ENCODE data around the gene ACER3. TPM values are rescaled to one million over a fixed set of nuclear protein-coding genes. Genes with fewer than 3 reads are reported as not detected.
"Not testable (repeated sequence)": the region's sequence is repeated elsewhere in the genome, so short reads cannot be mapped to it uniquely, and the experiment has no call there.

ACER3 gene
- total RNA-seq, 1 donor from 2014 or later: 56.7 TPM

DNA sequence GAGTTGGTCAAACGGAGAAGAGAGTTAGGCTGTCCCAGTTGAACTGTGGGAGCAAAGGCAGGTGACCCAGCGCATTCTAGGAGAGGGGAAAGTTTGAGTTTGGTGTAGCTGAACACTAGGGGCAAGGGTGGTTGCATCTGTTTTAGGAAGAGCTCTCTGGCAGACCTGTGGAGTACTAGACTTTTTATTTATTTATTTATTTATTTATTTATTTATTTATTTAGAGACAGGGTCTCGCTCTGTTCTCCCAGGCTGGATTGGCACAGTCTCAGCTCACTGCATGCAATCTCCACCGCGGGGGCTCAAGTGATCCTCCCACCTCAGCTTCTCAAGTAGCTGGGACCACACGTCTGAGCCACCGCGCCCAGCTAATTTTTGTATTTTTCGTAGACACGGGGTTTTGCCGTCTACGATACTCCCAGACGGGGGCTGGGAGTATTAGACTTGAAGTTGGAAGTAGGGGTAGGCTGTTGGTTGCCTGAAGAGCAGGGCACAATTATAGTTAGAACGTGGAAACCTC lies 950 bp upstream of the ACER3 start:
- no peak for ATAC-seq
- no peak for DNase-seq (ENCODE audit: low spot score)
- intact Hi-C loops (cut with DNase I): no loop called here

- no peak for DNase-seq (ENCODE audit: low spot score)
- ATAC-seq: peak; percentile 5
- intact Hi-C loops (cut with DNase I): no loop called here
These were observed 804 bp downstream of the ACER3 start for GRCh38 chr11:76861490-76861953.

DNA sequence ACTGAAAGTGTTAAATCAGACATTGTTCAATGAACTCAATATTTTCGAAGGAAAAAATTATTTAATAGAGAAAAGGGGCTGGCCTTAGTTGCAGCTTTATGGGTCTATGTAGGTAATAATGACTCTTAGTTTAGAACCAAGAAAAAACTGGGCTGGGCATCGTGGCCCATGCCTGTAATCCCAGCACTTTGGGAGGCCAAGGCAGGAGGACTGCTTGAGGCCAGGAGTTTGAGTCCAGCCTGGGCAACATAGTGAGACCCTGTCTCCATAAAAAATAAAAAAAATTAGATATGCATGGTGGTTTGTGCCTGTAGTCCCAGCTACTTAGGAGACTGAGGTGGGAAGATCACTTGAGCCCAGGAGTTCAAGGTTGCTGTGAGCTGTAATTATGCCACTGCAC lies 2.1 kb downstream of the ACER3 start:
- intact Hi-C loops (cut with DNase I); ATAC-seq; DNase-seq (ENCODE audit: low spot score): not testable (repeated sequence)

- intact Hi-C loops (cut with DNase I): no loop called here
- ATAC-seq: no peak
- no peak for DNase-seq (ENCODE audit: low spot score)
These were observed 2.6 kb downstream of the ACER3 start for GRCh38 chr11:76863196-76863777.

- DNase-seq (ENCODE audit: low spot score): no peak
- intact Hi-C loops (cut with DNase I): no loop called here
- no peak for ATAC-seq
These were observed 12.5 kb downstream of the ACER3 start for GRCh38 chr11:76872959-76873827.

GRCh38 chr11:76878014-76878413 lies 17.3 kb downstream of the ACER3 start:
- intact Hi-C loops (cut with DNase I): no loop called here
- no peak for ATAC-seq

DNA sequence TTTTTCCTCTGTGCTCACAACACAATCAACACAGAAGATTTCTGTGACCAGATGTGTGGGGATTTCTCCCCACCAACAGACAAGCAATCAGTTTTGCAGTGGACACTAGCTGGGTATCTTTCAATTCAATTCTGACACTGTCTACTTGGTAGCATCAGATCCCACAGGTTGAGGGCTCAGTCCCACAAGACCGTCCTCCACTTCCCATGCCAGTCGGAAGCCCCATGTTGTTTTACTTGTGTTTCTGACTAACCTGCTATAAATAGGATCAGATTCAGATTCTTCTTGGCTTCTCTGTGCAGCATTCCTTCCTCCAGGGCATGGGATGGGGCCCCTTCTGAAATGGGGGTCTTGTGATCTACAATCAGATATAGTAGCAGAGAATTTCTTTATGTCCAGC lies 19.6 kb downstream of the ACER3 start:
- intact Hi-C loops (cut with DNase I): no loop called here
- DNase-seq (ENCODE audit: low spot score): no peak
- ATAC-seq: no peak

More at GRCh38 chr11:76878014-76878413, 17.3 kb downstream of the ACER3 start:
- no peak for DNase-seq (ENCODE audit: low spot score)

DNA sequence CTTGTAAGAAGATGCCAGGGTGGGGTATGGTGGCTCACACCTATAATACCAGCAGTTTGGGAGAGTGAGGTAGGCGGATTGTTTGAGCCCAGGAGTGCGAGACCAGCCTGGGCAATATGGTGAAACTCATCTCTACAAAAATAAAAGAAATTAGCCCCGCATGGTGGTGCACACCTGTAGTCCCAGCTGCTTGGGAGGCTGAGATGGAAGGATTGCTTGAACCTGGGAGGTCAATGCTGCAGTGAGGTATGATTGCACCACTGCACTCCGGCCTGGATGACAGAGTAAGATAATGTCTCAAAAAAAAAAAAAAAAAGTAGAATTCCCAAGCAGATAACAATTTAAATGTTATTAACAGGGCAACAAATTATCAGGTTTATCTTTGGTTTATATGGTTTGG lies 20.2 kb downstream of the ACER3 start:
- no peak for DNase-seq (ENCODE audit: low spot score)
- no peak for ATAC-seq
- intact Hi-C loops (cut with DNase I): no loop called here

DNA sequence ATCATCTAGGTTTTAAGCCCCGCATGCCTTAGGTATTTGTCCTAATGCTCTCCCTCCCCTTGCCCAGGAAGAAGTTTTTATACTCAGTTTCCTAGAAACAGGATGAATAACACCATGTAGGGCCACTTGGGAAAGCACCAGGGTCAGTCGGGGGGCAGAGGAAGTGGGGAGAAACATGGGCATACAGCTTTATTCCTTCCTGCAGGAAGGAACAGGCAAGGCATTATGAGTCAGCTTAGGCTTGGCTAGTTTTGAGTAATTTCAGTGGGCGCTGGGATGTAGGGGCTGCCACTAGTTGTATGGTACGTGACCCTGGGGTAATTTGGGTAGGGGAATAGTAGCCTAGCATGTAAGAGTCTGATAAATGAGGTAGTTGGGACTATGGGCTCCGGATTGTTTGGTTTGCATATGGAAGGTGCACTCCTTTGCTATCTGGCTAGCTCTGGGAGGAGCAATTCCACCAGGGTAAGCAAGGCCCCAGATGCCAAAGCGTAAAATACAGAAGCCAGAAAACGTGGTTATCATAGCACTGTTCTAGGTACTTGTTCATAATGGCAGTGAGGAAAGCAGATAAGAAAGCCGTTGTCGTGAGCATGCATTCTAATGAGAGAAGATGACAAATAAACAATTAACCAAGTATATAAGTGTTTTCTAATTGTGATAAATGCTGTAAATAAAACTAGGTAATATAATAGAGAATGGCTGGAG lies 24.8 kb downstream of the ACER3 start:
- no peak for ATAC-seq
- intact Hi-C loops (cut with DNase I): no loop called here
- DNase-seq (ENCODE audit: low spot score): no peak

- DNase-seq (ENCODE audit: low spot score): no peak
- ATAC-seq: no peak
- intact Hi-C loops (cut with DNase I): no loop called here
These were observed 28.3 kb downstream of the ACER3 start for GRCh38 chr11:76888989-76889388.

GRCh38 chr11:76889411-76889975 lies 28.8 kb downstream of the ACER3 start:
- intact Hi-C loops (cut with DNase I): no loop called here
- ATAC-seq (no peak), DNase-seq (ENCODE audit: low spot score) (no peak)

GRCh38 chr11:76890329-76890728 lies 29.6 kb downstream of the ACER3 start:
- no peak for ATAC-seq
- intact Hi-C loops (cut with DNase I): no loop called here
- DNase-seq (ENCODE audit: low spot score): no peak

GRCh38 chr11:76891285-76891684 lies 30.6 kb downstream of the ACER3 start:
- no peak for ATAC-seq
- intact Hi-C loops (cut with DNase I): no loop called here
- no peak for DNase-seq (ENCODE audit: low spot score)

DNA sequence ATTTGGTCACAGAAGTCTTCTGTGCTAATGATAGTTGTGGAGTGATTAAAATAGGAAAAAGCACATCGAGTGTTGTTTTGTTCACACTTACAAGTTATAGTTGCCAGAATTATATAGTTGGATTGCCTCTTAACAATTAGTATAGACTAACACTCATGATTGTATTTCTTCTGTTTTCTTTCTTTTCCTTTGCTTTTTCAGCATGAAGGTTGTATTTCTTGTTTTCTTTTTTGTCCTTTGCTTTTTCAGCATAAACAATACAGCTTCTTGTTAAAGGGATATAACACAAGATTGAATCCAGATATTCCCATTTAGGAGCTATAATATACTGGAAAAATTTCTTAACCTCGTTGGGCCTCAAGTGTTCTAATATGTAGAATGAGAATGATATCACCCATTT lies 31.1 kb downstream of the ACER3 start:
- no peak for DNase-seq (ENCODE audit: low spot score)
- no peak for ATAC-seq
- intact Hi-C loops (cut with DNase I): no loop called here

GRCh38 chr11:76892306-76892705 lies 31.6 kb downstream of the ACER3 start:
- peak; percentile 46 for ATAC-seq
- DNase-seq (ENCODE audit: low spot score): no peak
- intact Hi-C loops (cut with DNase I): no loop called here

GRCh38 chr11:76897233-76897632 lies 36.5 kb downstream of the ACER3 start:
- no peak for ATAC-seq
- DNase-seq (ENCODE audit: low spot score): no peak
- intact Hi-C loops (cut with DNase I): no loop called here

GRCh38 chr11:76901144-76901543 lies 40.4 kb downstream of the ACER3 start:
- no peak for DNase-seq (ENCODE audit: low spot score)
- no peak for ATAC-seq
- intact Hi-C loops (cut with DNase I): no loop called here

DNA sequence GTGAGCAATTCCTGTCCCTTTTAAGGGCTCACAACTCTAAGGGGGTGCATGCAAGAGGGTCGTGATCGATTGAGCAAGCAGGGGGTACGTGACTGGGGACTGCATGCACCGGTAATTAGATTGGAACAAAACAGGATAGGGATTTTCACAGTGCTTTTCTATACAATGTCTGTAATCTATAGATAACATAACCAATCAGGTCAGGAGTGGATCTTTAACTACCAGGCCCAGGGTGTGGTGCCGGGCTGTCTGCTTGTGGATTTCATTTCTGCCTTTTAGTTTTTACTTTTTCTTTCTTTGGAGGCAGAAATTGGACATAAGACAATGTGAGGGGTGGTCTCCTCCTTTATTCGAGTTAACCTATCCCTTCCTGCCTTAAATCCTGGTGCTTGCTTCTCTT lies 40.9 kb downstream of the ACER3 start:
- intact Hi-C loops (cut with DNase I); ATAC-seq; DNase-seq (ENCODE audit: low spot score): not testable (repeated sequence)

Measured in sciatic nerve (tissue), 2 donors.